Panc1 (cell line): ENCODE data around the gene PIP4K2A. TPM values are rescaled to one million over a fixed set of nuclear protein-coding genes. Genes with fewer than 3 reads are reported as not detected.

Source experiments
- ATAC-seq: fragments of 200-7000 bp; cut with Tn5 transposase; 2 replicates; pipeline ENCODE4 v1.9.1; 2020; ENCODE audit warnings: mild to moderate bottlenecking, moderate library complexity
- BruUV-seq: library from RNA; stranded (reverse); fragments of 400-500 nt; replicated peaks from 2 replicates; lab custom pipeline; 2021; lab: Mats Ljungman, UMichigan
- CTCF ChIA-PET: fragments of 300-600 bp; sonication (Branson Sonifier 250); formaldehyde crosslinking; loops from one replicate; lab custom pipeline; 2022; ENCODE audit warnings: antibody characterized with exemption; lab: Charles Lee
- POLR2A ChIA-PET: fragments of 300-600 bp; sonication (Branson Sonifier 250); formaldehyde crosslinking; loops from one replicate; lab custom pipeline; 2022; ENCODE audit warnings: antibody characterized with exemption; lab: Charles Lee
- DNase-seq: peaks from one replicate; pipeline ENCODE4 v3.0.0-alpha.2; 2010; ENCODE audit warnings: low read depth, low spot score
- H3K27ac ChIP-seq: 2 replicates; pipeline ENCODE4 v1.5.1; 2011; ENCODE audit warnings: mild to moderate bottlenecking, low read length, inconsistent platforms
- H3K27me3 ChIP-seq: fragments of 200-500 bp; sonication (Bioruptor generic); 2 replicates; pipeline ENCODE4 v1.6.0; 2014; ENCODE audit warnings: low read length, inconsistent platforms; ENCODE audit not compliant: control insufficient read depth, insufficient read depth
- H3K36me3 ChIP-seq: fragments of 200-500 bp; sonication (Bioruptor generic); 2 replicates; pipeline ENCODE4 v1.5.1; 2014; ENCODE audit warnings: inconsistent platforms, mild to moderate bottlenecking, low read length, moderate library complexity; ENCODE audit not compliant: control insufficient read depth, insufficient read depth
- H3K4me1 ChIP-seq: 2 replicates; pipeline ENCODE4 v1.5.1; 2011; ENCODE audit warnings: inconsistent platforms, mild to moderate bottlenecking, low read length, moderate library complexity; ENCODE audit not compliant: control insufficient read depth, insufficient read depth
- H3K4me3 ChIP-seq, 2 experiments: 2 replicates each; pipeline ENCODE4 v1.5.1; 2011 to 2012; ENCODE audit warnings: low read depth in 2 of 2, low read length in 2 of 2, mild to moderate bottlenecking in 2 of 2, inconsistent platforms in 1 of 2, moderate library complexity in 1 of 2
- H3K9me3 ChIP-seq: fragments of 200-500 bp; sonication (Bioruptor generic); 2 replicates; pipeline ENCODE4 v1.5.1; 2014; ENCODE audit warnings: low read depth, mild to moderate bottlenecking, inconsistent platforms, low read length, moderate library complexity; ENCODE audit not compliant: control insufficient read depth, insufficient read depth
- POLR2AphosphoS5 ChIP-seq: IDR thresholded peaks from 2 replicates; pipeline ENCODE4 v1.6.1; 2012; ENCODE audit warnings: mild to moderate bottlenecking, low read depth, low read length, moderate library complexity
- SIN3A ChIP-seq: IDR thresholded peaks from 2 replicates; pipeline ENCODE4 v1.6.1; 2012; ENCODE audit warnings: low read depth, mild to moderate bottlenecking, low read length, moderate library complexity, borderline replicate concordance; ENCODE audit not compliant: insufficient read depth
- TCF7L2 ChIP-seq: IDR thresholded peaks from 2 replicates; pipeline ENCODE4 v1.6.1; 2011; ENCODE audit warnings: mild to moderate bottlenecking, low read depth, low read length, inconsistent platforms
- in situ Hi-C: cut with HindIII; loops from 2 replicates; pipeline ENCODE4 v1.10.0; 2016; ENCODE audit warnings: low sequenced_read_pairs, low pct_unique_long_range_greater_than_20kb
- intact Hi-C: fragments of 100-400 bp; cut with micrococcal nuclease; formaldehyde crosslinking; loops from one replicate; pipeline ENCODE4 v1.10.0; 2022; ENCODE audit not compliant: unreplicated experiment
- total RNA-seq: library from RNA; stranded (reverse); gene quantifications from one replicate; pipeline ENCODE4 v1.2.1, GENCODE V29; 2021; ENCODE audit not compliant: unreplicated experiment
- TF ChIP-seq, protein P1 (sequence below), 2 experiments: IDR thresholded peaks; 2 replicates each; pipeline ENCODE4 v1.6.1; 2011 to 2012; ENCODE audit warnings: low read depth in 2 of 2, control low read depth in 1 of 2, low read length in 1 of 2, mild to moderate bottlenecking in 1 of 2, moderate library complexity in 1 of 2; ENCODE audit not compliant: insufficient read depth in 1 of 2
- TF ChIP-seq, protein P2 (sequence below): fragments of 450-650 bp; IDR thresholded peaks from 2 replicates; pipeline ENCODE4 v1.5.1; 2017; ENCODE audit warnings: mild to moderate bottlenecking

PIP4K2A gene
- total RNA-seq, 1 experiment from 2014 or later, result 25.2 TPM

DNA sequence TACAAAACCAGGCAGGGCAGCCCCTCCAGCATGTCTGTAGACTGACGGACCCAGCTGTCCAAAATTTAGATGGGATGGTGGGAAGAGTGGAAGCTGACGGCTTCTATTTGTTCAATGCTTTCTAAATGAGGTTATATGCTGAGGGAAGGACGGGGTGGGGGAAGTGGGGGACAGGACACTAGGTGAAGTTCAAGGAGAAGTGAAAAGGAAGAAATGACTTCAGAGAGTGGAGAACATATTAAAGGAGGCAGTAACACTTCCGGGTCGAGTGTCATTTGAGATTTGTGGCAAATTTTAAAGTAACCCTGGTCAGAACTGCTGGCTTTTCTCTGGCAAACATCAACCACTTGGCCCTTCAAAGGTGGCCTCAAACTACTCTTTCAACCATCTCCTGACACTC, 9.4 kb downstream of the PIP4K2A start:
- ATAC-seq, result no peak
- DNase-seq, result no peak
- no peak for TF ChIP-seq SIN3A
- no peak for TF ChIP-seq POLR2AphosphoS5
- TF ChIP-seq, protein P1, sequence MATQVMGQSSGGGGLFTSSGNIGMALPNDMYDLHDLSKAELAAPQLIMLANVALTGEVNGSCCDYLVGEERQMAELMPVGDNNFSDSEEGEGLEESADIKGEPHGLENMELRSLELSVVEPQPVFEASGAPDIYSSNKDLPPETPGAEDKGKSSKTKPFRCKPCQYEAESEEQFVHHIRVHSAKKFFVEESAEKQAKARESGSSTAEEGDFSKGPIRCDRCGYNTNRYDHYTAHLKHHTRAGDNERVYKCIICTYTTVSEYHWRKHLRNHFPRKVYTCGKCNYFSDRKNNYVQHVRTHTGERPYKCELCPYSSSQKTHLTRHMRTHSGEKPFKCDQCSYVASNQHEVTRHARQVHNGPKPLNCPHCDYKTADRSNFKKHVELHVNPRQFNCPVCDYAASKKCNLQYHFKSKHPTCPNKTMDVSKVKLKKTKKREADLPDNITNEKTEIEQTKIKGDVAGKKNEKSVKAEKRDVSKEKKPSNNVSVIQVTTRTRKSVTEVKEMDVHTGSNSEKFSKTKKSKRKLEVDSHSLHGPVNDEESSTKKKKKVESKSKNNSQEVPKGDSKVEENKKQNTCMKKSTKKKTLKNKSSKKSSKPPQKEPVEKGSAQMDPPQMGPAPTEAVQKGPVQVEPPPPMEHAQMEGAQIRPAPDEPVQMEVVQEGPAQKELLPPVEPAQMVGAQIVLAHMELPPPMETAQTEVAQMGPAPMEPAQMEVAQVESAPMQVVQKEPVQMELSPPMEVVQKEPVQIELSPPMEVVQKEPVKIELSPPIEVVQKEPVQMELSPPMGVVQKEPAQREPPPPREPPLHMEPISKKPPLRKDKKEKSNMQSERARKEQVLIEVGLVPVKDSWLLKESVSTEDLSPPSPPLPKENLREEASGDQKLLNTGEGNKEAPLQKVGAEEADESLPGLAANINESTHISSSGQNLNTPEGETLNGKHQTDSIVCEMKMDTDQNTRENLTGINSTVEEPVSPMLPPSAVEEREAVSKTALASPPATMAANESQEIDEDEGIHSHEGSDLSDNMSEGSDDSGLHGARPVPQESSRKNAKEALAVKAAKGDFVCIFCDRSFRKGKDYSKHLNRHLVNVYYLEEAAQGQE (IDR thresholded peaks at IDR 0.05; ENCODE audit: insufficient read depth in 1 of 2, low read depth in 2 of 2, low read length in 1 of 2), result no peak
- TF ChIP-seq, protein P2, sequence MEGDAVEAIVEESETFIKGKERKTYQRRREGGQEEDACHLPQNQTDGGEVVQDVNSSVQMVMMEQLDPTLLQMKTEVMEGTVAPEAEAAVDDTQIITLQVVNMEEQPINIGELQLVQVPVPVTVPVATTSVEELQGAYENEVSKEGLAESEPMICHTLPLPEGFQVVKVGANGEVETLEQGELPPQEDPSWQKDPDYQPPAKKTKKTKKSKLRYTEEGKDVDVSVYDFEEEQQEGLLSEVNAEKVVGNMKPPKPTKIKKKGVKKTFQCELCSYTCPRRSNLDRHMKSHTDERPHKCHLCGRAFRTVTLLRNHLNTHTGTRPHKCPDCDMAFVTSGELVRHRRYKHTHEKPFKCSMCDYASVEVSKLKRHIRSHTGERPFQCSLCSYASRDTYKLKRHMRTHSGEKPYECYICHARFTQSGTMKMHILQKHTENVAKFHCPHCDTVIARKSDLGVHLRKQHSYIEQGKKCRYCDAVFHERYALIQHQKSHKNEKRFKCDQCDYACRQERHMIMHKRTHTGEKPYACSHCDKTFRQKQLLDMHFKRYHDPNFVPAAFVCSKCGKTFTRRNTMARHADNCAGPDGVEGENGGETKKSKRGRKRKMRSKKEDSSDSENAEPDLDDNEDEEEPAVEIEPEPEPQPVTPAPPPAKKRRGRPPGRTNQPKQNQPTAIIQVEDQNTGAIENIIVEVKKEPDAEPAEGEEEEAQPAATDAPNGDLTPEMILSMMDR, result no peak
- no peak for TF ChIP-seq TCF7L2
- Histone ChIP-seq H3K27me3 (no peaks in the 10 kb centered on the region), H3K4me1 (peaks cover 7% of the 10 kb centered on the region), H3K9me3 (no peaks in the 10 kb centered on the region), H3K36me3 (no peaks in the 10 kb centered on the region), H3K27ac (no peak overlapping the region), H3K4me3 (no peak overlapping the region)
- intact Hi-C loops, result no loop called here
- ChIA-PET POLR2A (no interaction called here), CTCF (no interaction called here)
- in situ Hi-C loops, result no loop called here
- BruUV-seq, result no TSS peak

DNA sequence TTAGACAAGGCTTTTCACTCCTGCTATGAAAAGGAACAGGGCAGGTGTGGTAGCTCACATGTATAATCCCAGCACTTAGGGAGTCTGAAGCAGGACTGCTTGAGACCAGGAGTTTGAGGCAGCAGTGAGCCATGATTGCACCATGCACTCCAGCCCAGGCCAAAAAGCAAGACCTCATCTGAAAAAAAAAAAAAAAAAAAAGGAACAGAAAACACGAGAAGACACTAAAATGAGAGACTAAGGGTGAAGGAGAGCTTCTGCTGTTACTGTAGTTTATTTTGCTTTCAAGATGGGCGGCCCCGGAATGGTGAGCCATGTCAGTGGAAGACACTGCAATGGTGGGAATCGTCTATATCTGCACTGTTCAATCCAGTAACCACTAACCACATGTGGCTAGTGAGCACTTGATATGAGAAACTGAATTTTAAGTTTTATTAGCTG, 9.9 kb downstream of the PIP4K2A start:
- intact Hi-C loops (no loop called here), in situ Hi-C loops (no loop called here)
- no peaks in the 10 kb centered on the region for H3K36me3 ChIP-seq
- DNase-seq (no peak), ATAC-seq (no peak)
- no peak overlapping the region for H3K27ac ChIP-seq
- no peak overlapping the region for H3K4me3 ChIP-seq
- POLR2A ChIA-PET, result no interaction called here
- no TSS peak for BruUV-seq
- TF ChIP-seq TCF7L2, result no peak
- TF ChIP-seq POLR2AphosphoS5, result no peak
- TF ChIP-seq SIN3A, result no peak
- TF ChIP-seq, protein P1 (IDR thresholded peaks at IDR 0.05; ENCODE audit: insufficient read depth in 1 of 2, low read depth in 2 of 2, low read length in 1 of 2), result no peak
- TF ChIP-seq, protein P2, result no peak
- no peaks in the 10 kb centered on the region for H3K9me3 ChIP-seq
- CTCF ChIA-PET, result interaction anchor here (0.7 kb wide), 1 partner anchor 16 kb away, joined by 3 read pairs; no protein-coding TSS in a partner anchor
- no peaks in the 10 kb centered on the region for H3K27me3 ChIP-seq
- H3K4me1 ChIP-seq, result peaks cover 10% of the 10 kb centered on the region
